NCI-H146 treated with DMSO at 0.1 percent for 48 hours (cell line): Measurements from ENCODE around the gene ATG9A.

ENCODE experiments used
- DNase-seq: peaks from one replicate; lab custom pipeline; 2025; ENCODE audit not compliant: unreplicated experiment; lab: John Stamatoyannopoulos, UW

The ATG9A gene

DNA sequence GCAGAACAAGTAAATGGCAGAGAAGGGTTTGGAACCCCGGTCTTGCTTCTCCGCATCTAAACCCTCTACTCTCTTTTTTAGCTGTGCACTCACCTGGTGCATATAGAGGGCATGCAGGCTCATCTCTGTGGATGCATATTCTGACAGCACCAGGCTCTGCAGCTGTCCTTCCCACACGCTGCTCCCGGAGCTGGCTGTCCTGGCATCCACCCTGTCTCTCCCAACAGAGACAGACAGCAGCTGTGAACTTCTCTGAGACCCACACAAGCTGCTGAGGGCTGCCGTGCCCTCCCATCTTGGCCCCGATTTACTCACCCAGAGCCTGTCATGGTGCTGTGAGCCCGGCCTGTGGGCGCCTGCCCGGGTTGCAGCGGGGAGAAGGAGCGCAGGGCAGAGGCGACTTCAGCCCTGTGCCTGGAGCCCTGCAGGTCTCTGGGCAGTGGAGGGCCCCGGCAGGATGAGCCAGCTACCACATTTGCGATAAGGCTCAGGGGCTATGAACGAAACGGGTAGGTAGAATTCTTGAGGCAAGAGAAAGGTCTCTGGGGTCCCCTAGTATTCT lies 7.4 kb downstream of the ATG9A start:
- DNase-seq: no peak

DNA sequence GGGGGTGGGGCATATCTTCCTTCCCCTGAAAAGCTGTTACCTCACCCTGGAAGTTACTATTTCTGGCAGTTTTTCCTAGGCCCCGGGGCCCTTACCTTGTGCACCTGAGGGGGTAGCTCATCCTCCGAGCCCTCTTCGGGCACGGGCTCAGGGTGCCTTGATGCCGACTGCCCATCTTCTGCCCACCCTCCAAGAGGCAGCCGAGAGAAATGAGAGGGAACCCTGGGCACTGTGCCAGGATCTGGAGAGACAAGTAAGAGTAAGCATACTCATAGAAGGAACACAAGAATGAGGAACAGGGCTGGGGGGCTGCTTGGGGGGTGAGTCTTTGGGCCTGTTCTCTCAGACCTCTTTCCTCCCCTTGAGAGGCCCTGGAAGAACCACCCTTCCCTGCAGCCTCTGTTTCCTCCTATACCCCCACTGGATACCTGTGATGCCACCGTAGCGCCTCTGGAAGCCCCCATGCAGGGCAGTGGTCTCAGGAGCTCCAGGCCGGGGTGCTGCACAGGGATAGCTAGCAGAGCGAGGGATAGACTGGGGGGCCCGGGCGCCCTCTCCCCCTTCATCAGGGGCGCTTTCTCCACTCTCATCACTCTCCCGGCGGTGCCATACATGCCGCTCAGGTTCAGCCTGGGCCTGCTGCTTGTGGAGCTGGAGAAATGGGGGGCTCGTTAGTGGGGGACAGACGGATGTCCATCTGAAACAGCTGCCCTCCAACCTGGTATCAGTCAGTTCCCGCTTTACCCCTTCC lies 8.6 kb downstream of the ATG9A start:
- no peak for DNase-seq

DNA sequence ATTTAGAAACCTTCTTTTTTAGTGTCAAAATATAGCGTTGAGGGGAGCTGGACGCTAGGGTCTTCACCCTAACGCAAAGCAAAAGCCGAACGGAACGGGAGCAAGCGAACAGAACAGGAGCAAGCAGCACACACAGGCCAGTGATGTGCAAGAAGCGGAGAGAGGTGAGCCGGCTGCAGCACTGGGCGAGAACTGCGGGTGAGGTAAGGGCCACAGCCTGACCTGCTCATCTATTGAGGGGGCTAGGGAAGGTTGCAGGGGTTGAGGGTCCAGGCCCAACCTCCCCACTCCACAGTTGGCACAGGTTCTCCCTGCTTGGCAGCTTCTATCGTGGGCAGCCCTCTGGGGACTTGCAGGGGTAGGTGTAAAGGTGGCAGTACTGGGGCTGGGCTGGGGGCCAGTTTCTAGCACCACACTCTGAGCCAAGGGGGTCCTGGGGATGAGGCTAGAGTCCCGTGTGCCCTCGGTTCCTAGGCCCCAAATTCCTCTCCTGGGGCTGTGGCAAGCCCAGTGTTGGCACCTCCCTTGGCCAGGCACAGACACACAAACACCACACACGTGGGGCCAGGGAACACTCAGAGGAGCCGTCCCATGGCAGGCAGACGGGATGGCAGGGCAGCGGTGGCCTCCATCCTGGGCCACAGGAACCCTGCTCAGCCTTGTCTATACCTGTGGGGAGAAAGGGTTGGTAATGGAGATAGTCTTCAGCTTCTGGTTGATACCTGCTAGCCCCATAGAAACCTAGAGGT lies 9.5 kb downstream of the ATG9A start:
- no peak for DNase-seq

DNA sequence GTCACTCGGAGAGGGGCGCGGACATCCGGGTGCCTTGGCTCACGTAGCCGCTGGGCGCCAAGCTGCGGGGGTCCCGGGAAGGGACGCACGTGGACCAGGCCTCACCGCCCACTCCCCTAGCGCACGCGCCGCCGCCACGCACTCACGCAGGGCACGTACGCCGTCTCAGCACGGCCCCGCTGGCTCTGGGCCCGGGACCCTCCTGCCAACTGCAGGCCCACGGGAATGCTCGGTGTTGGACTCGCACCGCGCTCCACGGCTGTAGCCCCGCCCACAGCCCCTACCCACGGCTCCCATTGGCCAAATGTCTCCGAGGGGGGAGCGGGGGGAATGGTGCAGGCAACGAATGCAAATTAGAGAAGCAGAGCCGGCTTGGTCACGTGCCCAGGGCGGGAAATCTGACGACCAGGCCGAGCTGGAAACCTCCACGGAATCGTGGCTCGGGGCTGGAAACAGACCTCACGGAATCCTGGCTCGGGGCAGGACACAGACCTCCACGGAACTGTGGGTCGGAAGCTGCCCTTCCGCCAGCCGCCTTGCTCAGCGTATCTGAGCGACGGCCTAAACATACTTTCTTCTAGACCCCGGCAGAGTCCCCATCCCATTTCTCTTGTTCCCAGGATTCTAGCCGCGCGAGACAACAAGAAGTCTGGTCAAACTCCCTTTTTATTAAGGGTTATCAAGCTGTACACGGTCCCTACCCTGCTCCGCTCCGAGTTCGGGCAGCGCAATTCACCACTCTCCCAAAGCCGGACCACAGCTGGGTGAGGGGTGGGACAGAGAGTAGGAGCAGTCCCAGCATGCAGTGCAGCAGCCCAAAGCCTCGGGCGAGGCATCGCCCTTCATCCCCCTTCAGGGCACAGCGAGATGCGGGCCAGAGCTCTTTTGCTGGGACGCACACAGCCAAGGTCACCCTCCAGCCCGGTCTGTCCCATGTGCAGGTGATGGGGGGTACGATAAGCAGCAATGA lies 10.4 kb downstream of the ATG9A start, which contains the start of gene ABCB6:
TSS of gene ABCB6 (minus strand) at position 227 of the 970 bp plus-strand sequence. CDS start 285 bp downstream, outside the sequence.
- peak; percentile 35 for DNase-seq

DNA sequence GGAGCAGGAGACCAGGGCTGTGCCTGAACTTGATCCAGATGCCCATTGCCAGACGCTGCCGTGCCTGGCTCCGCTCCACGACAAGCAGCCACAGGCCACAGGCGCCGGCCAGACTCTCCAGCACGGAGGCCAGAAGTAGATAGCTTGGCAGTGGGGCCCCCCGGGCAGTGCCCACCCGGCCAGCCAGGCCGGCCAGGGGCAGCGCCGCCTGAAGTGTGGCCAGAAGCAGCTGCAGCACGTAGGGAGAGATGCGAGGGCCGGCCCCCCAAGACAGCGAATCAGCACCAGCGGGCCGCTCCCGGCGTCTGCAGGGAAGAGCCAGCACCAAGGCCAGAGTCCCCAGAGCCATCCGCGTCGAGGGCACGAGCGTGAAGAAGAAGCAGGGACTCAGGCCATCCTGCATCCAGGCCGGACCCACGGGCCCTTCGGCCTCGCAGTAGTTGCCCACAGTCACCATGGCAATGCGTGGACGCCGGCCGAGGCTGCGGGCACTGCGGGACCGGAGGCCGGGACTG lies 11.2 kb downstream of the ATG9A start:
- peak; percentile 15 for DNase-seq

DNA sequence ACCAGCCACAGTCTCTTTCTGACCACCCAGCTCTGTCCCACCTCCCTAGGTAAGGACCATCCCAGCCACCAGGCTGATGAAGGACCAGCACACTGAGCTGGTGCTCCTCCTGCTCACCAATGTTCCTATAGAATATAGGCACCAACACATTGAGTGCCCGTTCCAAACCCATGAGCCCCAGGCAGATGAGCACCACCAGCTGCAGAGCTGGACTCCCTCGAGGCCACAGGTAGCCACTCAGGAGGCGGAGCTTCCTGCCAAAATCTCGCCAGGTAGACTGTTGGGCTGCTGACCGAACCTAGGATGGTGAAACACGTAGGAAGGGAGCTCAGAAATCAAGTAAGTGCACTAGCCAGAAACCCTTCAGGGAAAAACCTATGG lies 12.9 kb downstream of the ATG9A start:
- DNase-seq: no peak

DNA sequence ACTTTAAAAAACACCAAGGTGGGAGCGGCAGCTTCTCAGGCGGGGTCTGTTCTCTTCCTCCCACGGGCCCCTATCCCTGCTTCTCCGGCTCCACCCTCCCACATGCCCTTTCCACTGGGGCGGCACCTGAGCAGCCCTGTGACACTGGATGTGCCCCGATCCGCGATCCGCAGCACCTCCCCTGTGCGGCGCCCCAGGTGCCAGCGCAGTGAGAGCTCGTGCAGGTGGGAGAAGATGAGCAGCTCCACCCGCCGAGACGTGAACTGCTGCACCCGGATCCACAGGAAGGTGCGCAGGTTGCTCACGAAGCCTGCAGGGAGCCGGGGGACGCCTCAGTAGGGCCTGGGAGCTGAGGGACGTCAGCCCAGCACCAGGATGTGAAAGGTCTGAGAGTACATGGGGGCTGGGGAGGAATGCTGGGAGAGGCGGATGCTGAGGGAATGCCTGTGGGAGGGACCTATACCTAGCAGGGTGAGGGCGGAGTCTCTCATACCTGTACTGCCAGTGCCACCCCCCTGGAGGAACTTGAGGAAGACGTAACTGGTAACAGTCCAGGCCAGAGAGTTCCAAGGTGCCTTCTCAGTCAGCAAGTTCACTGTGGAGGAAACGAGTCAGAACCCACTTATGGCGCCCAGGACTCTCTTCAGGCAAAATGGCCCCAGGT lies 13.4 kb downstream of the ATG9A start:
- DNase-seq: no peak

DNA sequence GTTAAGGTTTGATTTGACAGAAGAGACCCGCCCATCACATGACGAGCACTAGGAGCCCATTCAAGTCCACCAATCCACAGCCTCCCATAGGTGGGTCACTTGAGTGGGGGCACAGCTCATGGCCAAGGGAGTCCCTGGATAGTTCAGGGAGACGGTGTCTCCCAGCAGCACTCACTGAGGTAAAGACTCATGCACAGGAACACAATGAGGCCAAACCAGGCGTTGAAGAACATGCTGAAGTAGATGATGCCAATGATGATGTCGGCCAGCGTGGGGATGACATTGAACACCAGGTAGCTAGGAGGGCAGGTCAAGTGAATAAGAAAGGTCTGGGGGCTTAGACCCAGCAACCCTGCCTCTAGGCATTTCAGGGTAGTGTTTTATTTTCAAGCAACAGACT lies 14.7 kb downstream of the ATG9A start:
- DNase-seq: no peak

DNA sequence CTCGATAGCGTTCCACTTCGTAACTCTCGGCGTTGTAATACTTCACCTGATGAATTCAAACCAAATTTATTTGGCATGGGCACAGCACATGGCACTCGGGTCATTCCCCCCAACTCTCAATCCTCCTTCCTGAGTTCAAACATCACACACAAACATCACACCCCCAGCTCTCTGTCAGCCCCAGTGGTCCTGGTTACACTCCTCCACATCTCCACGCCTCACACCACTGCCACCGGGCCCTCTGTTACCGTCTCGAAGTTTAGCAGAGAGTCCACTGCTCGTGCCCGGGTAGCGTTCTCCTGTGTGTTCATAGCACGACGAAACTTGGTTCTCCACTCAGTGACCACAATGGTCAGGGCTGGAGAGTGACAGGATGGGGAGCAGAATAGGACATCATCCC lies 15.3 kb downstream of the ATG9A start:
- DNase-seq: no peak

DNA sequence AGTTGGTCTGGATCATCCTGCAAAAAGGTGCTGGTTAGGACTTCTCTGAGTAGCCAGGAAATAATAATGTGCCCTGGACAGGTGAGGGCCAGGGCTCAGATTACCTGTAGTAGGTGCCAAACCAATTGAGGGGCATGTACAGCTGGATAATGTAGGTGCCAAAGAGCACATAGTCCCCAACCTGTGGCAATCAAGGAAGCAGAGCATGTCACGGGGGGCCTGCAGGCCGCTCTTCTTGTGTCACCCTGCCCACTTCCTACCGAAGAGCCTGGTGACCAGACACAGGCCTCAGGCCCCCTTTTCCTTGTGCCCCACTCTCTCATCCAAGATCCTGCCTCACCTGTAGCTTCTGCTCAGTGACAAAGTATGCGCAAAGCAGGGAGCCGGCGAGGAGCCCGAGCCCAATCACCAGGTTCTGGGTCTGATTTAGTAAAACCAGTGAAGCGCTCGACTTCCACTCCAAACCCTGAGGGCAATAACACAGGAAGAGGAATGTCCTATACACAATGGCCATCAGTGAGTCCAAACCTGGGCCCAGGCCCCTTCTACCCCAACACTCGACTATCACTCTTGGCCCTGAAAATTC lies 15.9 kb downstream of the ATG9A start:
- DNase-seq: no peak

DNA sequence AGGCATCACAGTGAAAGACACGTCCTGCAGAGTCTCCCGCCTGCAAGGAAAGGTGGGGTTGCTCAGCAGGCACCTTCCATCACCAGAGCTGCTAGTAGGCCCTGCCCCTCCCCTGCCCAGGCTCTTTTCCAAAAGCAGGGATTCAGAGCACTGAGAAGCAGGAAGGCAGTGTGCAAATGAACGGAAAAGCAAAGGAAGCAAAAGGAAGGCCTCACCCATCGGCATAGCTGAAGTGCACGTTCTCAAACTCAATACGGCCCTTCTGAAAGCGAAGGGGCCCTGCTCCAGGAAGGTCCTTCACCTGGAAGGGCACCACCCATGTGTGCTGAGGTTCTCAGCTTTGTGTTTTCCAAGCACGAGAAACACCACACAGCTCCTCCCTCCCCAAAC lies 16.4 kb downstream of the ATG9A start:
- DNase-seq: no peak

DNA sequence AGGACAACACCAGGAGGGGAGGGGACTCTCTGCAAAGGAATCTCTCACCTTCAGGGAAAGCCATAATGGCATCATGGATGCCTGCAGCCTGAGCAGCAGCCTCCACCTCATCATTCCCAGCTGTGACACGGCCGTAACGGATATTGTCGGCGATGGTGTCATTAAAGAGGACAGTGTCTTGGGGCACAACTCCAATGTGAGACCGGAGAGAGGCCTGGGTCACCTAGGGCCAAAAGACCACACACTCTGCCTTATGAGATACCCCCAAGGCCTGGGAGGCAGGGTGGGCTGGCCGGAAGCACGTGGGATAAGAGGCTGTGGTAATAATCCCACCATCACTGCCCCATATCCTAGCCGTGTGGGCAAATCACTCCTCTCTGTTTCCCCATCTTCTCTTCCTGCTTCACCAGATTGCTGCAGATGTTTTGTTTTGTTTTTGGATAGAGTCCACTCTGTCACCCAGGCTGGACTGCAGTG lies 18.5 kb downstream of the ATG9A start:
- no peak for DNase-seq

DNA sequence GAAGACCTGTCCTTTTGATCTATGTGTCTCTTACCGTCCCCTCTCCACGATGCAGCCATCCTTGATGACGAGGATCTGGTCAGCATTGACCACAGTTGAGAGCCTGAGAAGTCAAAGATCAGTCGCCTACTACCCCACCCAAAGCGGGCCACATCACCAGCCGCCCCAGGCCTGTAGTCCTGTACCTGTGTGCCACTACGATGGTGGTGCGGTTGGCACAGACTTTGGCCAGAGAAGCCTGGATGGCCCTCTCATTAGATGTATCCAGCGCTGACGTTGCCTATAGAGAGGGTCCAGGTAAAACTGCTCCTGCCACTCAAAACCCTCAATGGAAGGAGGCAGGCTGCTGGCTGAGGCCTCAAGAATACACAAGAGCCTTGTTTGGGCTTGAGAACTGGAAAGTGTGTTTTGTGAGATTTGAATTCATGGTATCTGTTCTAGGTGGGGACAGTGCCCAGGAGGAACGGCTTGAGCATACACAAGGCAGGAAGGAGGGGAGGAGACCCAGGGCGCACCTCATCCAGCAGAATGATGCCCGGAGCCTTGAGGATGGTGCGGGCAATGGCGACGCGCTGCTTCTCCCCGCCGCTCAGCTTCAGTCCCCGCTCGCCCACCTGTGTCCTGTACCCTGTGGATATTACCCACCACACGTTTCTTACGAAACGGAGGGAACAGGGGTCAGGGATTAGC lies 19.1 kb downstream of the ATG9A start:
- no peak for DNase-seq

DNA sequence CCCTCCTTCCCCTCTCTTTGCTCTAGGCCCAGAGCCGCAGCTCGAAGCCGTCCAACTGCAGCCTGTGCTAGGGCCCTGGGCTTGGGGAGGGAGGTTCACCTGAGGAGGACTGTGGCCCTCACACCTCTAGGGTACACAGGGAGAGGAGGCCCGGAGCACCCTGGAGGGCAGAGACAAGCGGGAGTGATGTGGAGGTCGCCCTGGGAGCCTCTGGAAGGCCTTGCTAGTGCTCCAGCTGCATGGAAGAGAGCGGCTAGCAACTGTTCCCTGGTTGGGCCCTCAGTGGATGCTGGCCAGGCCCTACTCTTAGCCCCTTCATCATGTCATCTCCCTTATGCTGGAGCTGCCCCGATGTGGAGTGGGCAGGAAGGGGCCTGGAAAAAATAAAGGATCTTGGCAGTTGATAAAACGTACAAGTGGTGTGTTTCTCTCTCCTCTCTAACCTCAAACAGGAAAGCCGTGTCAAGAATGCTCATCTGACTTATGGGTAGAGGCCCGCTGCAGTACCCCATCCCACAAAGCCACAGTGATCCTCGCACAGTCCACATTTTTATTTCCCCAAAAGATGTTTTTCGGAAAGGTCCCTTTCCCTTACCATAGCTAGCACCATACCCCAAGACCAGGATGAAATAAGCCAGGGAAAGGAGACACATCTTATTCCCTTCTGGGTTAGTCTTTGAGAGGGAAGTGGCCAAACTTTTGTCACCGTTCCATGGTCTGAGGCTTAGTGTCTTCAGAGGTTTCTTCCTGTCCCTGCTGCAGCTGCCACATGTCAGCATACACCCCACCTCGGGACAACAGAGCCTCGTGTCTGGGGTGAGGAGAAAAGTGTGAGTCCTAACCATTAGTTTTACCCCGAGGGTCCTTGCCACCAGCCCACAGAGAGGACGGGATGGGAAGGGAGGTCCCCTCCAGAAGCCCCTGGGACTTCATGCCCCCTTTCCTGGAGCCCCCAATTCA lies 19.9 kb downstream of the ATG9A start:
- DNase-seq: no peak

DNA sequence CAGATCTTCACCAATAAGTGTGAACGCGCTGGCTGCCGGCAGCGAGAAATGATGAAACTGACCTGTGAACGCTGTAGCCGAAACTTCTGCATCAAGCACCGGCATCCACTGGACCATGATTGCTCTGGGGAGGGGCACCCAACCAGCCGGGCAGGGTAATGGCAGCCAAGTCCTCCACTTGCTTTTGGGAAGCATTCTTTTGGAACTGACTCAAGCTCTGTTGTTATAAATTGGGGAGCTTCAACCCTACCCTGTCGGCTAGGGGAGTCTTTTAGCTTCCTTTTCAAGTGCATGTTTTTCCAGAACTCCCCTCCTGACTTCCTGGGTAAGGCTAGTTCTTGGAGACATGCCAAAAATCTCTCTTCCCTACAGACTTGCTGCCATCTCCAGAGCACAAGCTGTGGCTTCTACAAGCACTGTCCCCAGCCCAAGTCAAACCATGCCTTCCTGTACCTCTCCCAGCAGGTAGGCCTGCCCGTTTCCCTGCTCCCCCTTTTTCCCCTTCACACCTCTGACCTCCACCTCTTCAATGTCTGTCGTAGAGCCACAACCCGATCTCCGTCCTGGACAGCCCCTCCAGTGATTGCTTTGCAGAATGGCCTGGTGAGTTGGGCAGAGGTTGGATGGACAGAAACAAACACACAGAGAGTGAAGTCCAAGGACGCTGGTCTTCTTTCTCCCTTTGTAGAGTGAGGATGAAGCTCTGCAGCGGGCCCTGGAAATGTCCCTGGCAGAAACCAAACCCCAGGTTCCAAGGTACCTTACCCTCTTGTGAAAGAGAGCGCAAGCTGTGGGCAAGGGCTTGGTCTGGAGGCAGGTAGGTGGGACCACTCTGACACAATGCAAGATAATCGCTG lies 21.3 kb downstream of the ATG9A start:
- DNase-seq: no peak

DNA sequence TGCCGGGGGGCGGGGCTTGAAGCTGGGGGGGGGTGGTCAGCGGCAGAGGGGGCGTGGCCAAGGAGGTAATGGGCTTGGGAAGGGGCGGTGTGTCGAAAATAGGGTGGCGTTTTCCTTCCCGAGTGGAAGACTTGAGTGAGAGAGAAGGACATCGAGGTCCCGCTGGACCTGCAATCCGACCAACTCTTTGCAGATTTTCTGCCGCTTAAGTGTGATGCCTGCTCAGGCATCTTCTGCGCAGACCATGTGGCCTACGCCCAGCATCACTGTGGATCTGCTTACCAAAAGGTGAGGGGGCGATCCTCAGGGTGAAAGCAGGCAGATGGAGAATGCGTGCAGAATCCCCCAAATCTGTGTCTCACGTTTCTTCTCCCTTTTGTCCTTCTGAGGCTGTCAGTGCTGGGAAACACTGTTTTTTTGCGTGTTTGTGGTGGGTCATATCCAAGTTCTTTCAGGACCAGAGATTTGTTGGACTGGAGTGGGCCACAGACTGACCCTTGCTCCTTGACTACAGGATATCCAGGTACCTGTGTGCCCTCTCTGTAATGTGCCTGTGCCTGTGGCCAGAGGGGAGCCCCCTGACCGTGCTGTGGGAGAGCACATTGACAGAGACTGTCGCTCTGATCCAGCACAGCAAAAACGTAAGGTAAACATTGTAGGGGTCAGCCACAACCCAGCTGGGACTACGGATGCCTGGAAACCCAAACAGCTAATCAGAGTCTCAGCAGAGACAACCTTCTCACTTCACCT lies 22.1 kb downstream of the ATG9A start:
- peak; percentile 52 for DNase-seq
